K562 (cell line): ENCODE measurements around the gene RSPH6A. TPM values are rescaled to one million over a fixed set of nuclear protein-coding genes. Genes with fewer than 3 reads are reported as not detected.
A peak's percentile ranks its signal among the peaks of the same experiment; 100 is the strongest.

Experiments
- ATAC-seq: fragments of 200-7000 bp; cut with Tn5 transposase; 3 replicates; pipeline ENCODE4 v1.9.1; 2020; ENCODE audit warnings: moderate library complexity
- BruUV-seq: library from RNA; stranded (reverse); fragments of 400-500 nt; replicated peaks from 2 replicates; lab custom pipeline; 2021; lab: Mats Ljungman, UMichigan
- CTCF ChIA-PET: fragments of 300-600 bp; formaldehyde crosslinking; extraction: SDS; loops from one replicate; lab custom pipeline; 2021; ENCODE audit warnings: low intra/inter-chr PET ratio; lab: Yijun Ruan, JAX
- POLR2A ChIA-PET: fragments of 300-600, 350-650 bp; sonication (Branson Sonifier 250); formaldehyde crosslinking; extraction: SDS; loops from one replicate; lab custom pipeline; 2021; ENCODE audit warnings: antibody characterized with exemption, inconsistent platforms; lab: Yijun Ruan, JAX
- DNase-seq, 4 experiments: peaks; one replicate each; pipeline versions ENCODE4 v3.0.0 to v3.0.0-alpha.2; 2011 to 2018; ENCODE audit warnings: low spot score in 3 of 4, mixed read lengths in 3 of 4; ENCODE audit errors: extremely low read depth in 1 of 4
- FAIRE-seq: peaks from 2 replicates; lab custom pipeline; 2011; peaks lifted over from hg19 to GRCh38; lab: Jason Lieb, UNC
- H2AFZ ChIP-seq: 2 replicates; pipeline ENCODE4 v1.6.0; 2011; ENCODE audit warnings: low read depth, low read length, control low read depth, inconsistent platforms
- H3K27ac ChIP-seq: fragments of 200-600 bp; 3 replicates; pipeline ENCODE4 v1.8.0; 2011; ENCODE audit warnings: low read depth, mild to moderate bottlenecking, control low read depth, inconsistent platforms, low read length, moderate library complexity, mixed read lengths; ENCODE audit errors: extremely low read depth
- H3K27me3 ChIP-seq, 2 experiments: fragments of 300-600 bp in 1 of 2; 2 replicates in 1 of 2; 3 replicates in 1 of 2; pipeline versions ENCODE4 v1.6.0 to v1.8.0; 2011; ENCODE audit warnings: inconsistent platforms in 2 of 2, low read length in 2 of 2, mild to moderate bottlenecking in 1 of 2, mixed read lengths in 1 of 2, moderate library complexity in 1 of 2; ENCODE audit not compliant: control insufficient read depth in 2 of 2, insufficient read depth in 2 of 2
- H3K36me3 ChIP-seq: fragments of 300-600 bp; 3 replicates; pipeline ENCODE4 v1.8.0; 2011; ENCODE audit warnings: mild to moderate bottlenecking, low read length, inconsistent platforms; ENCODE audit not compliant: control insufficient read depth, insufficient read depth
- H3K4me1 ChIP-seq, 2 experiments: fragments of 200-600 bp in 1 of 2; replicated peaks in 1 of 2; 2 replicates in 1 of 2; 3 replicates in 1 of 2; pipeline versions ENCODE4 v1.5.1 to v1.8.0; 2011; ENCODE audit warnings: inconsistent platforms in 2 of 2, low read length in 2 of 2, mild to moderate bottlenecking in 1 of 2, mixed read lengths in 1 of 2, moderate library complexity in 1 of 2; ENCODE audit not compliant: control insufficient read depth in 2 of 2, insufficient read depth in 2 of 2
- H3K4me2 ChIP-seq: 2 replicates; pipeline ENCODE4 v1.6.1; 2011; ENCODE audit warnings: low read length, control low read depth, inconsistent platforms, mixed read lengths; ENCODE audit not compliant: insufficient read depth
- H3K4me3 ChIP-seq: fragments of 200-600 bp; sonication (generic), shearing (Covaris generic); 2 replicates; pipeline ENCODE4 v1.5.1; 2016; ENCODE audit warnings: control low read depth, inconsistent platforms
- H3K79me2 ChIP-seq: fragments of 200-600 bp; 3 replicates; pipeline ENCODE4 v1.8.0; 2011; ENCODE audit warnings: low read length, inconsistent platforms; ENCODE audit not compliant: control insufficient read depth, insufficient read depth
- H3K9ac ChIP-seq, 2 experiments: 2 replicates each; pipeline versions ENCODE4 v1.6.0 to v1.6.1; 2011; ENCODE audit warnings: low read depth in 2 of 2, low read length in 2 of 2, control low read depth in 1 of 2, inconsistent platforms in 1 of 2, mild to moderate bottlenecking in 1 of 2, mixed read lengths in 1 of 2; ENCODE audit not compliant: insufficient read depth in 1 of 2
- H3K9me1 ChIP-seq: one replicate; pipeline ENCODE4 v1.6.0; 2011; ENCODE audit warnings: inconsistent platforms, mild to moderate bottlenecking, low read length, moderate library complexity; ENCODE audit not compliant: control insufficient read depth, insufficient read depth
- H3K9me3 ChIP-seq: replicated peaks from 2 replicates; pipeline ENCODE4 v1.5.1; 2011; ENCODE audit warnings: low read depth, low read length, inconsistent platforms; ENCODE audit not compliant: control insufficient read depth, insufficient read depth
- H4K20me1 ChIP-seq: replicated peaks from 2 replicates; pipeline ENCODE4 v1.6.1; 2011; ENCODE audit warnings: low read length, inconsistent platforms, mixed read lengths; ENCODE audit not compliant: control insufficient read depth, insufficient read depth
- CBX5 ChIP-seq: IDR thresholded peaks from 2 replicates; pipeline ENCODE4 v1.6.1; 2014; ENCODE audit warnings: low read depth, borderline replicate concordance
- CBX8 ChIP-seq: fragments of 200-600 bp; sonication (generic); IDR thresholded peaks from 2 replicates; pipeline ENCODE4 v1.6.1; 2012; ENCODE audit warnings: borderline replicate concordance, mixed run types, low read depth, mild to moderate bottlenecking, moderate library complexity, mixed read lengths, low read length, control low read depth, inconsistent platforms; ENCODE audit not compliant: poor library complexity, severe bottlenecking; ENCODE audit errors: extremely low read depth
- NR3C1 ChIP-seq: sonication (generic); formaldehyde crosslinking; IDR thresholded peaks from 2 replicates; pipeline ENCODE4 v1.8.1; 2022; ENCODE audit warnings: missing genetic modification reagents
- RB1 ChIP-seq: fragments of 450-650 bp; IDR thresholded peaks from 2 replicates; pipeline ENCODE4 v1.6.1; 2017; ENCODE audit warnings: low read depth, mild to moderate bottlenecking
- SMARCA5 ChIP-seq: fragments of 450-650 bp; IDR thresholded peaks from 2 replicates; pipeline ENCODE4 v1.6.1; 2016
- STAG1 ChIP-seq: sonication (generic); formaldehyde crosslinking; IDR thresholded peaks from 2 replicates; pipeline ENCODE4 v1.5.0; 2020; ENCODE audit warnings: missing genetic modification reagents, borderline replicate concordance
- TEAD1 ChIP-seq, 2 experiments: fragments of 450-650 bp in 1 of 2; sonication (generic) in 1 of 2; formaldehyde crosslinking; IDR thresholded peaks; 2 replicates each; pipeline versions ENCODE4 v1.4.0 to v1.8.0; 2020 to 2022; ENCODE audit warnings: mild to moderate bottlenecking in 2 of 2, missing genetic modification reagents in 1 of 2
- ZNF280B ChIP-seq: fragments of 250-450 bp; sonication (Bioruptor Pico); IDR thresholded peaks from 2 replicates; pipeline ENCODE4 v1.5.1; 2021; ENCODE audit warnings: mild to moderate bottlenecking
- ZNF3 ChIP-seq: fragments of 250-450 bp; sonication (Bioruptor Pico); IDR thresholded peaks from 2 replicates; pipeline ENCODE4 v1.5.0; 2021; ENCODE audit warnings: mild to moderate bottlenecking, moderate library complexity
- ZNF57 ChIP-seq: fragments of 450-650 bp; formaldehyde crosslinking; IDR thresholded peaks from 2 replicates; pipeline ENCODE4 v1.4.0; 2020; ENCODE audit warnings: mild to moderate bottlenecking, moderate library complexity
- WGBS: fragments of 100-300 bp; shearing (Covaris generic); methylation state at CpG from one replicate; pipeline ENCODE4 v1.1.6; 2016; ENCODE audit warnings: low coverage, mixed read lengths; ENCODE audit not compliant: insufficient coverage; ENCODE audit errors: missing lambda C conversion rate; 5-methylcytosine and 5-hydroxymethylcytosine counted together
- in situ Hi-C: fragments of 300-500 bp; cut with MboI; formaldehyde crosslinking; loops from 4 replicates; pipeline ENCODE4 v1.15.0; 2018; ENCODE audit warnings: inconsistent platforms, mixed read lengths
- intact Hi-C: fragments of 100-400 bp; cut with micrococcal nuclease; formaldehyde crosslinking; loops from 2 replicates; pipeline ENCODE4 v1.14.2; 2022
- polyA plus RNA-seq, 8 experiments: library from polyadenylated mRNA; depleted of rRNA in 4 of 8; stranded (reverse) in 5 of 8; unstranded in 3 of 8; fragments of >200 nt; fragmentation: Nextera tagmentation in 2 of 8; fragmentation: Illumina TruSeq in 1 of 8; extraction: Ambion mirVana in 2 of 8; extraction: Trizol in 1 of 8; gene quantifications; 2 replicates each; pipeline versions ENCODE4 v1.2.1 to v1.2.3, GENCODE V29; 2011 to 2014; ENCODE audit warnings: inconsistent platforms in 1 of 8, missing spikeins in 1 of 8
- total RNA-seq, 7 experiments: library from RNA; depleted of rRNA in 6 of 7; stranded (reverse); fragments of >200 nt in 6 of 7; fragmentation: Illumina TruSeq in 2 of 7; extraction: Trizol in 2 of 7; gene quantifications; 2 replicates each; pipeline versions ENCODE4 v1.2.1 to v1.2.3, GENCODE V29; 2011 to 2021; ENCODE audit warnings: low replicate concordance in 1 of 7
- TF ChIP-seq, protein P1 (sequence below), 2 experiments: fragments of 450-650 bp; IDR thresholded peaks; 2 replicates each; pipeline ENCODE4 v1.6.1; 2016; ENCODE audit warnings: mild to moderate bottlenecking in 2 of 2, borderline replicate concordance in 1 of 2, low read depth in 1 of 2, moderate library complexity in 1 of 2

The RSPH6A gene
- total and polyA plus RNA-seq, 9 of the 15 experiments (the other 6 are each of a cell fraction or from before 2014, with no cell fraction given) = 0.03 to 0.15 (median 0.07) TPM; not detected in 5

DNA sequence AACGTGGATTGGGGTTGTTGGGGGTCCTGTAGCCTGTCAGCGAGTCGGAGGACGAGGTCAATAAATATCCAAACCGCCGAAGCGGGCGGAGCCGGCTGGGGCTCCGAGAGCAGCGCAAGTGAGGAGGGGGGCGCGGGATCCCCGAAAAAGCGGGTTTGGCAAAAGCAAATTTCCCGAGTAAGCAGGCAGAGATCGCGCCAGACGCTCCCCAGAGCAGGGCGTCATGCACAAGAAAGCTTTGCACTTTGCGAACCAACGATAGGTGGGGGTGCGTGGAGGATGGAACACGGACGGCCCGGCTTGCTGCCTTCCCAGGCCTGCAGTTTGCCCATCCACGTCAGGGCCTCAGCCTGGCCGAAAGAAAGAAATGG, 45.3 kb downstream of the RSPH6A start:
- no TSS peak for BruUV-seq
- peak overlapping the region; percentile 53 to 79 for H3K9ac ChIP-seq
- H3K9me1 ChIP-seq = no peaks in the 10 kb centered on the region
- no peaks in the 10 kb centered on the region for H3K27me3 ChIP-seq
- intact Hi-C loops = loop anchor here (1.0 kb wide), 2 partner anchors 29 to 53 kb away; no protein-coding TSS in a partner anchor
- peak; percentile 2; the same call in 1 of the 3 replicates for ATAC-seq
- DNase-seq = peak in 2 of 4 experiments; percentile 39 to 53
- 0% methylated on average over 16 of the region's 28 CpGs for WGBS
- peak overlapping the region; percentile 92 for H3K4me2 ChIP-seq
- ChIA-PET CTCF (interaction anchor here (1.4 to 2.9 kb wide), 3 partner anchors 29 to 308 kb away, joined by 5 to 22 read pairs (median 14); no protein-coding TSS in a partner anchor), POLR2A (interaction anchor here (0.6 to 5.9 kb wide), 13 partner anchors 13 to 249 kb away, joined by 3 to 70 read pairs (median 4); partner anchors contain the start of genes DMPK, DMWD, FBXO46 and QPCTL)
- H2AFZ ChIP-seq = peak overlapping the region; percentile 72
- H3K79me2 ChIP-seq = peaks cover 17% of the 10 kb centered on the region; the same call in 2 of the 3 replicates
- H3K27ac ChIP-seq = peak overlapping the region; percentile 75
- H3K4me3 ChIP-seq = peak overlapping the region; percentile 56
- in situ Hi-C loops = no loop called here
- FAIRE-seq = no peak
- peaks cover 10 to 74% of the 10 kb centered on the region in 2 experiments; a peak in 4 of 5 replicates for H3K4me1 ChIP-seq
- H4K20me1 ChIP-seq = no peaks in the 10 kb centered on the region
- H3K36me3 ChIP-seq = peaks cover 12% of the 10 kb centered on the region; the same call in 1 of the 3 replicates
- H3K9me3 ChIP-seq = no peaks in the 10 kb centered on the region
- TF ChIP-seq RB1 = no peak
- TF ChIP-seq STAG1 (CRISPR knock-in tag) = 0 out of 2 replicates have a peak, but pooled peaks have one; percentile 18
- TF ChIP-seq ZNF280B (CRISPR knock-in tag) = 0 out of 2 replicates have a peak, but pooled peaks have one; percentile 52
- no peak for TF ChIP-seq CBX8
- 0 out of 2 replicates have a peak, but pooled peaks have one; percentile 15 for TF ChIP-seq CBX5
- TF ChIP-seq SMARCA5 = no peak
- TF ChIP-seq, protein P1, sequence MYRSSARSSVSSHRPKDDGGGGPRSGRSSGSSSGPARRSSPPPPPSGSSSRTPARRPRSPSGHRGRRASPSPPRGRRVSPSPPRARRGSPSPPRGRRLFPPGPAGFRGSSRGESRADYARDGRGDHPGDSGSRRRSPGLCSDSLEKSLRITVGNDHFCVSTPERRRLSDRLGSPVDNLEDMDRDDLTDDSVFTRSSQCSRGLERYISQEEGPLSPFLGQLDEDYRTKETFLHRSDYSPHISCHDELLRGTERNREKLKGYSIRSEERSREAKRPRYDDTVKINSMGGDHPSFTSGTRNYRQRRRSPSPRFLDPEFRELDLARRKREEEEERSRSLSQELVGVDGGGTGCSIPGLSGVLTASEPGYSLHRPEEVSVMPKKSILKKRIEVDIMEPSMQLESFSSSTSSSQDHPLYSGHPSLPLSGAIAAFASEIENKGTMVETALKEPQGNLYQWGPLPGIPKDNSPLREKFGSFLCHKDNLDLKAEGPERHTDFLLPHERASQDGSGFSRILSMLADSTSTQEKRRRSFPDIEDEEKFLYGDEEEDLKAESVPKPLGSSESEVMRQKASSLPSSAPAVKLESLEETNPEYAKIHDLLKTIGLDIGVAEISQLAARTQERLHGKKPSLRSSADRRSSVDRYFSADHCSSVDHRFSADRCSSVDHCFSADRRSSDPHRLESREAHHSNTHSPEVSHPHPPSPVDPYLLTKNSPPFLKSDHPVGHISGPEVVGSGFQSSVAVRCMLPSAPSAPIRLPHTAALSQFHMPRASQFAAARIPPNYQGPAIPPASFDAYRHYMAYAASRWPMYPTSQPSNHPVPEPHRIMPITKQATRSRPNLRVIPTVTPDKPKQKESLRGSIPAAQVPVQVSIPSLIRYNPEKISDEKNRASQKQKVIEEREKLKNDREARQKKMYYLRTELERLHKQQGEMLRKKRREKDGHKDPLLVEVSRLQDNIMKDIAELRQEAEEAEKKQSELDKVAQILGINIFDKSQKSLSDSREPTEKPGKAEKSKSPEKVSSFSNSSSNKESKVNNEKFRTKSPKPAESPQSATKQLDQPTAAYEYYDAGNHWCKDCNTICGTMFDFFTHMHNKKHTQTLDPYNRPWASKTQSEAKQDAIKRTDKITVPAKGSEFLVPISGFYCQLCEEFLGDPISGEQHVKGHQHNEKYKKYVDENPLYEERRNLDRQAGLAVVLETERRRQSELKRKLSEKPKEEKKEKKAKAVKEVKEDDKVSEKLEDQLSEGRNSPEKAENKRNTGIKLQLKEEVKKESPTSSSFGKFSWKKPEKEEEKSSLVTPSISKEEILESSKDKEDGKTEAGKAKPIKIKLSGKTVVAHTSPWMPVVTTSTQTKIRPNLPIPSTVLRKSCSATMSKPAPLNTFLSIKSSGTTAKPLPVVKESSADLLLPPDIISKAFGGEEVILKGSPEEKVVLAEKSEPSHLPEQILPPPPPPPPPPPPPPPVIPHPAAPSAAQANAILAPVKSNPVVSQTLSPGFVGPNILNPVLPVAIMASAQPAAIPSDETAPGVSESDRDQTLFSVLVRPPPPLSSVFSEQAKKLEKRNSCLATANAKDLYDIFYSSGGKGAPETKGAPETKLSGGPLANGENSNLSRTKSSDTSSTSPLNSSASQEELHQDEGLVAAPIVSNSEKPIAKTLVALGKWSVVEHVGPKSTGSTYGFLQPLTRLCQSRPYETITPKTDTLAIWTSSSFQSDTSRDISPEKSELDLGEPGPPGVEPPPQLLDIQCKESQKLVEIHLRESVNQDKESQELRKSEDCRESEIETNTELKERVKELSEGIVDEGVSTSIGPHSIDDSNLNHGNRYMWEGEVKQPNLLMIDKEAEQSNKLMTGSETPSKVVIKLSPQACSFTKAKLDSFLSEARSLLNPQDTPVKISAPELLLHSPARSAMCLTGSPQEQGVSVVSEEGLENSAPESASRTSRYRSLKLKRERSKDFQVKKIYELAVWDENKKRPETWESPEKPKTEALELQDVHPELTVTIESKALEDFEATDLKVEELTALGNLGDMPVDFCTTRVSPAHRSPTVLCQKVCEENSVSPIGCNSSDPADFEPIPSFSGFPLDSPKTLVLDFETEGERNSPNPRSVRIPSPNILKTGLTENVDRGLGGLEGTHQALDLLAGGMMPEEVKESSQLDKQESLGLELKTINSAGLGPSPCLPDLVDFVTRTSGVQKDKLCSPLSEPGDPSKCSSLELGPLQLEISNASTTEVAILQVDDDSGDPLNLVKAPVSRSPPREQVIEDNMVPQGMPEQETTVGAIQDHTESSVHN (IDR thresholded peaks at IDR 0.05; ENCODE audit: borderline replicate concordance in 1 of 2, low read depth in 1 of 2) = no peak
- TF ChIP-seq TEAD1 (CRISPR knock-in tag; IDR thresholded peaks at IDR 0.05) = peak in 1 of 2 experiments; percentile 18; a peak in 1 of 4 replicates
- TF ChIP-seq ZNF3 (CRISPR knock-in tag) = 0 out of 2 replicates have a peak, but pooled peaks have one; percentile 25
- TF ChIP-seq NR3C1 (CRISPR knock-in tag) = 0 out of 2 replicates have a peak, but pooled peaks have one; percentile 24
- peak; percentile 10; the same call in 1 of the 2 replicates for TF ChIP-seq ZNF57
